Right lung (tissue), 10 donors: ENCODE results near the gene KIF2C. TPM values are rescaled to one million over a fixed set of nuclear protein-coding genes. Genes with fewer than 3 reads are reported as not detected.
"Not testable (repeated sequence)": the region's sequence is repeated elsewhere in the genome, so short reads cannot be mapped to it uniquely, and the experiment has no call there.

Source experiments
- DNase-seq, 2 donors: peaks; one replicate each; pipeline ENCODE4 v3.0.0-alpha.2; 2013
- long read RNA-seq, 8 donors: transcript quantifications; one replicate each; lab custom pipeline, GENCODE V29; 2026
- polyA plus RNA-seq, 5 donors: library from polyadenylated mRNA; unstranded; fragments of 120-200 nt; gene quantifications; one replicate each; pipeline versions ENCODE4 v1.2.1 to v1.2.3, GENCODE V29; 2013; ENCODE audit warnings: inconsistent platforms in 1 of 5, low replicate concordance in 1 of 5; ENCODE audit not compliant: insufficient read length in 5 of 5, insufficient read depth in 1 of 5

KIF2C gene
- 10 to 100 TPM; 16.2 to 43.9 (median 26.1) TPM for polyA plus RNA-seq
- long read RNA-seq, donor 1, partial matches to known transcripts = 5 of 8 reads
- long read RNA-seq, donor 1, other reads (novel, unspliced or antisense) = 0 of 8 reads
- long read RNA-seq, donor 2, partial matches to known transcripts = 0 of 1 reads
- long read RNA-seq, donor 2, other reads (novel, unspliced or antisense) = 0 of 1 reads
- long read RNA-seq, donor 3, partial matches to known transcripts = 0 of 3 reads
- long read RNA-seq, donor 3, other reads (novel, unspliced or antisense) = 0 of 3 reads
- long read RNA-seq, donor 4, partial matches to known transcripts = 0 of 2 reads
- long read RNA-seq, donor 4, other reads (novel, unspliced or antisense) = 0 of 2 reads
- long read RNA-seq, donor 5, transcript KIF2C-202 (21 exons, 2,879 nt) = major isoform, 8 of 8 reads
- long read RNA-seq, donor 5, partial matches to known transcripts = 0 of 8 reads
- long read RNA-seq, donor 5, other reads (novel, unspliced or antisense) = 0 of 8 reads
- long read RNA-seq, donor 6, partial matches to known transcripts = 0 of 1 reads
- long read RNA-seq, donor 6, other reads (novel, unspliced or antisense) = 0 of 1 reads
- long read RNA-seq, donor 7, partial matches to known transcripts = 0 of 6 reads
- long read RNA-seq, donor 7, other reads (novel, unspliced or antisense) = 5 of 6 reads
- long read RNA-seq, donor 8, partial matches to known transcripts = 0 of 1 reads
- long read RNA-seq, donor 8, other reads (novel, unspliced or antisense) = 0 of 1 reads

- DNase-seq = peak; percentile 97
These were observed at the start of gene KIF2C for GRCh38 chr1:44739307-44740178. TSS of gene KIF2C (plus strand) at chr1:44739837. CDS start at chr1:44739933, 96 bp downstream.

DNA sequence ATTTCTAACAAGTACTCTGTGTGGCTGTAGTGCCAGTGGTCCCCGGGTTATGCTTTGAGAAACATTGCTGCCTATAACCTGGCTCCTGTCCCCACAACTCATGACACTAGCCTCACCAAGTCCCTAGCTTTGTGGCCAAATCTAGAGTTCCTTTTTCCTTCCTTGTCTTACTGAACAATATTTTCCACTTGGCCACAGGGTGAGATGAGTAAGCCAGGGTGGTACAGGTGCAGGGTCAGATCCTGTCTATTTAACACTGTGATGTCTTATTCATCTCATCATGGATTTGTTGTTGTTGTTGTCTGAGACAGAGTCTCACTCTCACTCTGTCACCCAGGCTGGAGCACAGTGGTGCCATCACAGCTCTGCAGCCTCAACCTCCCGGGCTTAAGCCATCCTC is 46.5 kb upstream of the KIF2C start:
- no peak for DNase-seq

DNA sequence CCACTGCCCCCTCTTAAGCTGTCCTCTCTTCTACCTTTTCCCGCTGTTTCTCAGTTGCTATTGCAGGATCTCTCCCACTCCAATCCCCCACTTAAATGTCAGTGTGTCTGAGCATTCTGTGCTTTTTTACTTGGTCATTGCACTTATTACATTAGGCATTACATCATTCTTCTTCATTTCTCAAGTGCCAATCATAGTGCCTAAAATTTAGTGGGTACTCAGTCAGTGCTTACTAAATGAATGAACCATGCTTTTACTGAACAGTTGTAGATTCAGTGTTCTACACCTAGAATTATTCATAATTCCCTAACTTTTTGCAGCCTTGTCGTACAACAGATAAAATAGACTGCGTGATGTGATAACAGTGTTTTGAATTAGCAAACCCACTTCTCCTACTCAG is 45.7 kb upstream of the KIF2C start:
- no peak for DNase-seq

GRCh38 chr1:44694863-44695478 is 44.7 kb upstream of the KIF2C start:
- DNase-seq = no peak

DNA sequence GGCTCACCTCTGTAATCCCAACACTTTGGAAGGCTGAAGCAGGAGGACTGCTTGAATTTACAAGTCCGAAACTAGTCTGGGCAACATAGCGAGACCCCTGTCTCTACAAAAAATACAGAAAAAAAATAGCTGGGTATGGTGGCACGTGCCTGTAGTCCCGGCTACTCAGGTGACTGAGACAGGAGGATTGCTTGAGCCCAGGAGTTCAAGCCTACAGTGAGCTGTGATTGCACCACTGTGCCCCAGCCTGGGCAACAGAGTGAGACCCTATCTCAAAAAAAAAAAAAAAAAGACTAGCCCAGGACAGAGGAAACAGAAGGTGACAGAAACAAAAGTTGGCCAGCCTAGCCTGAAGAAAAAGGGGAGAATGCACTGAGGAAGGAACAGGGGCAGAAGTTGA is 44.0 kb upstream of the KIF2C start:
- no peak for DNase-seq

- no peak for DNase-seq
These were observed 43.5 kb upstream of the KIF2C start for GRCh38 chr1:44696101-44696500.

DNA sequence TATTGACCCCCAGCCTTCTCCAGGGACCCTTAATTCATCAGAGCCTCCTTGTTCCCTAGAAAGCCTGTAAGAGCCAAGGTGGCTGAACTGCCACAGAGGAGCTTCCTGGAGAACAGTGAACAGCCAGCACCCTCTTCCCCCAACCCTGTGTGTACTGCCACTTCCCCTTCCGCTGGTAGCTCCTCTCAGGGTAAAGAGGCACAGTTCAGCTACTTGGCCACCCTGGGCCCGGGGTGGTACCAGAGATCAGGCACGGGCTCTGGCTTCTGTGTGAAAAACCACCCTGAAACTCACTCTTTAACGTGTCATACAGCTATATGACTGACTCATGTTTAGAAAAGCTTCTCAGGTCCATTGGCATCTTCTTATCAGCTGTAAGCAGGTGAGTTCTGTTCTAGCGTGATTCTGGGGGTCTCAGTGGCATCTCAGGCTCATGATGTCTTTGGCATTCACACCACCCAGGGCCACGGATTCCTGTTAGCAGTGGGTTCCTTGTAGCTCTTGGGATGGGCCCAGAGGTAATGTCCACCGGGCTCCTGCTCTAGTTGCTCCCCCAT is 42.8 kb upstream of the KIF2C start:
- no peak for DNase-seq

- DNase-seq = no peak
These were observed 41.5 kb upstream of the KIF2C start for GRCh38 chr1:44698138-44698537.

DNA sequence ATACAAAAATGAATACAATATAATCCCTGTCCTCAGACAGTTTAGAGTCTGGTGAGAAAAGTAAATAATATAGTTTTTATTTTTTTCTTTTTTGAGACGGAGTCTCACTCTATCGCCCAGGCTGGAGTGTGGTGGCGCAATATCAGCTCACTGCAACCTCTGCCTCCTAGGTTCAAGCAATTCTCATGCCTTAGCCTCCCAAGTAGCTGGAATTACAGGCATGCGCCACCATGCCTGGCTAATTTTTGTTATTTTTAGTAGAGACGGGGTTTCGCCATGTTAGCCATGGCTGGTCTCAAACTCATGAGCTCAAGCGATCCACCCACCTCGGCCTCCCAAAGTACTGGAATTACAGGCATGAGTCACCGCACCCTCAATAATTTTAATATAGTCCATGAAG is 40.3 kb upstream of the KIF2C start:
- DNase-seq = not testable (repeated sequence)

DNA sequence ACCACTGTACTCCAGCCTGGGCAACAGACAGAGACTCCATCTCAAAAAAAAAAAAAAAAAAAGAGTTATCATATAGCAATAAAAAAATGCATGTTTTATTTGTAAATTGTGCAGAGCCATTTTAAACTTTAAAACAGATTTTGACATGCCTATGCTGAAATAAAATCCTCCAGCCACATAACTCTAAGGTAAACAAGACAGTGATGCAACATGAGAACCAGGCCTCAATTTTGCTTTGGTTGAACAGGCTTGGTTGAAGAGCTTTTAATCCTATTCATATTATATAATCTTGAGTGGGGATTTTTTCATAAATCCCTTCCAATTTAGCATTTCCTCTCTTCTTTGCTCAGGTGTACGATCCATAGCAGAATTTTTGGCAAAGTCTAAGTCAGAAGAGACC is 39.1 kb upstream of the KIF2C start:
- DNase-seq = no peak

GRCh38 chr1:44701141-44701573 is 38.5 kb upstream of the KIF2C start:
- no peak for DNase-seq

- no peak for DNase-seq
These were observed 34.2 kb upstream of the KIF2C start for GRCh38 chr1:44705470-44705869.

DNA sequence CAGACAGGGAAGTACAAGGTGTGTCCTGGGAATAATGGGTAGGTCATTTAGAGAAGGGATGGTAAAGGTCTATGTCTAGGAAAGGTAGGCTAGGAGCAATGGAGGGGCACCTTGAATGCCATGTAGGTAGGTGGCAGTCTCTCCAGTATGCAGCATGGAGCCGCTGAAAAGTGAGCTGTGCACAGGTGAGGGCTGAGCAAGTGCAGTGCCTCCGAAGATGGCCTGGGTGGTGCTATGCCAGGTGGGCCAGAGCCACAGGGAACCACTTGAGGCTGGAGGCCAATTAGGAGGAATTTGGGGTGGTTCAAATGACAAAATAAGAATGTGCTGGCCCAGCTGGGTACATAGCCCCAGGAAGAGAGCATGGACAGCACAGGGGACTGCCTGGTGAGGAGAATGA is 33.7 kb upstream of the KIF2C start:
- no peak for DNase-seq

GRCh38 chr1:44707112-44707881 is 32.3 kb upstream of the KIF2C start:
- DNase-seq = no peak

GRCh38 chr1:44707959-44708831 is 31.4 kb upstream of the KIF2C start:
- no peak for DNase-seq

- DNase-seq = no peak
These were observed 26.3 kb upstream of the KIF2C start for GRCh38 chr1:44713321-44713781.

DNA sequence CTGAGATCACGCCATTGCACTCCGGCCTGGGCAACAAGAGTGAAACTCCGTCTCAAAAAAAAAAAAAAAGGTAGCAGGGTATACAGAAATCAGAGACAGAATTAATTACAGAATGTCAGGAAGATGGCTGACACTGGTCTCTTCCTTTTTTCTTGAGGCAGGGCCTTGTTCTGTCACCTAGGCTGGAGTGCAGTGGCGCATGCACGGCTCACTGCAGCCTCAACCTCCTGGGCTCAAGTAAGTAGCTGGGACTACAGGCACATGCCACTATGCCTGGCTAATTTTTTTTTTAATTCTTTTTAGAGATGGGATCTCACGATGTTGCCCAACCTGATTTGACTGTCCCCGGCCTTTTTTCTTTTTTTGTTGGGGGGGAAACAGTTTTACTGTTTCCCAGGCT is 25.1 kb upstream of the KIF2C start:
- DNase-seq = no peak

DNA sequence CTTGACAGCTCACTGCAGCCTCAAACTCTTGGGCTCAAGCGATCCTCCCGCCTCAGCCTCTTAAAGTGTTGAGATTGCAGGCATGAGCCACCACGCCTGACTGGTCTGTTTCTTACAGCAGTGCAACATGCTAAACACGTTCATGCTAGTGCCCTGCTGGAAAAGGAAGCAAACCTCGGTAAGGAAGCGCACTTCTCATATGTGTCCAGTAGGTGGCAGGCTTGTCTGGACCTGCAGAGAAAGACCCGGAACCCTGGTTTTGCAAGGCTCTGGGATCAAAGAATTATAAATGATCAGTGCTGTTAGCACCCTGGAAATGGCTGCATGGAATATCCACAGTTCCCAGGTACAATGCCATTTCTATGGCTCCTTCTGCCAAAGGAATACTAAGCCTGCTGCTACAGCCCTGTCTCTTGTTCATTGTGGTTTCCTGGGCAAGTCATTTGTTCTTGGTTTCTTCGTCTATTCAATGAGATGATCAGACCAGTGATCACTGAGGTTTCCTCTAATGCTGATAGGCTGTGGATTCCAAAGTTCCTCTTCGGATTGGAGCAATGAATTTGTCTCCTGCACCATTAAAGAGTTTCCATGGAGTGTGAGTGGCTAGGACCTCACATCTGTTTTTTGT is 24.6 kb upstream of the KIF2C start:
- peak; percentile 46 to 67 for DNase-seq

DNA sequence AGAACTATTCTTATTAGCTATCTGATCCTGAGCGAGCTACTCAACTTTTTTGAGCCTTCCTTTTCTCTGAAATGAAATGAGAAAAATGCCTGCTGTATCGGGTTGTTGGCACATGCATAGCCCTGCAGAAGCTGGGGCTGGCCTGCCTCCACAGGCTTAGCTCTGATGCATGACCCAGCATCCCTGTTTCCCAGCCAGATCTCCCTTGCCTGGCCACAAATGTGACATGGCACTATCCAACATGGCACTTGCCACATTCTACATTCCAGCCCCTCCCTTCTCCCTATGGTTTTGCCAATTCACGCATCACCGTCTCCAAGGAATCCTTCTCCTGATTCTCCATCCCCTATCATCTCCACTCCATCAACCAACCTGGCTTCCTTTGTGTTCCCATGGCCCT is 22.5 kb upstream of the KIF2C start:
- DNase-seq = no peak
